GM12872 (cell line): ENCODE measurements around the gene JMJD7.

Experiments used
- TF ChIP-seq, protein P1 (sequence below): IDR thresholded peaks from 3 replicates; pipeline ENCODE4 v1.5.1; 2011; ENCODE audit warnings: low read depth, mild to moderate bottlenecking, low read length, moderate library complexity; ENCODE audit not compliant: insufficient read depth

The JMJD7 gene

DNA sequence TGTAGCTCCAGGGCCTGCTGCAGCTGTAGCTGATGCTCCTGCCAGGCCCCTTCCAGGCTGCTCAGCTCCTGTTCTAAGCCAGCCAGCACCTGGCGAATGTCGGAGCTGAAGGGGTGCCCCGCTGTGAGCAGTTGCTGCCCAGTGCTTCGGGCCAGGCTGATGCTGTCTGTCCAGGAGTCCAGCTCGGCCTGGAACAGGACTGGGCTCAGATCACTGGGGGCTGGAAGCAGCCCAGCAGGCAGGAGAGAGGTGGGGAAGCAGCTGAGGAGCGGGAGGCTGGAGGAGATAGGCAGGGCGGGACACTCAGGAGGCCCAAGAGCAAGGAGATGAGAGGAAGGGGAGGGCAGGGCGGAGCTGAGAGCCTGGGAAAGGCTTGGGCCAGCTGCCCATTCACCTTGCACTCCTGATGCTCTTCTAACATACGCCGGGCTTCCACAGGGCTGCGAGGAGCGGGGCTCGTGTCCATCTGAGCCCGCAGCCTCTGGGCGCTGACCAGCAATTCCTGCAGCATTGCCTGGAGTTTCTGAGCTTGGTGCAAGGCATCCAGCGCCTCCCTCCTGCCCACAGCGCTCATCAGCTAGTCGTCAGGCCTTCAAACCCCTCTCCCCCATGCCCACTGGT, 34.0 kb downstream of the JMJD7 start:
- TF ChIP-seq, protein P1, sequence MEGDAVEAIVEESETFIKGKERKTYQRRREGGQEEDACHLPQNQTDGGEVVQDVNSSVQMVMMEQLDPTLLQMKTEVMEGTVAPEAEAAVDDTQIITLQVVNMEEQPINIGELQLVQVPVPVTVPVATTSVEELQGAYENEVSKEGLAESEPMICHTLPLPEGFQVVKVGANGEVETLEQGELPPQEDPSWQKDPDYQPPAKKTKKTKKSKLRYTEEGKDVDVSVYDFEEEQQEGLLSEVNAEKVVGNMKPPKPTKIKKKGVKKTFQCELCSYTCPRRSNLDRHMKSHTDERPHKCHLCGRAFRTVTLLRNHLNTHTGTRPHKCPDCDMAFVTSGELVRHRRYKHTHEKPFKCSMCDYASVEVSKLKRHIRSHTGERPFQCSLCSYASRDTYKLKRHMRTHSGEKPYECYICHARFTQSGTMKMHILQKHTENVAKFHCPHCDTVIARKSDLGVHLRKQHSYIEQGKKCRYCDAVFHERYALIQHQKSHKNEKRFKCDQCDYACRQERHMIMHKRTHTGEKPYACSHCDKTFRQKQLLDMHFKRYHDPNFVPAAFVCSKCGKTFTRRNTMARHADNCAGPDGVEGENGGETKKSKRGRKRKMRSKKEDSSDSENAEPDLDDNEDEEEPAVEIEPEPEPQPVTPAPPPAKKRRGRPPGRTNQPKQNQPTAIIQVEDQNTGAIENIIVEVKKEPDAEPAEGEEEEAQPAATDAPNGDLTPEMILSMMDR: no peak

DNA sequence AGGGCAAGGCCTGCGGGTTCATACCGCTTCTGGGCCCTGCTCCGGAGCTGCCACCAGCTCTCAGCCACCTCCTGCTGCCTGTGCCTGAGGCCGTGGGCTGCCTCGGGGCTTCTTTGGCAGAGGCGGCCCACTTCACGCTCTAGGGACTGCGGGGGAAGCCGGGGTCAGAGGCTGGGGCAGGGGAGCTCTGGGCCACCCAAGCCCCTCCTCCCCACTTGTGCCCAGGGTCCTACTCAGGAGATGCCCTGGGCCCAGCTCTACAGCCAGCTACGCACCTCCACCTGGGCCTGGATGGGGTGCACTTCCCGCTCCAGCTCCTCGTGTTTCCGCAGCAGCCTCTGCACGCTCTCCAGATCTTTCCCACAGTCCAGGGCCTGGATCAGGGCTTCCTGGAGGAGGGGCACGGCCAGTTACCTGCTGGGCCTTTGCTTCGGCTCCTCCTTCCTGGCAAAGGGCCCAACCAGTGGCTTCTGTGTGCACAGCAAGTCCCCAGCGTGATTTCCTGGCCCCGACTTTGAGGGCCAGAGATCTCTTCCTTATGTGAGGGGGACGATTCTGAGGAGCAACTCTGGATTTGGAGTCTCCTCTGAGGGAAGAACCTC, 34.7 kb downstream of the JMJD7 start:
- TF ChIP-seq, protein P1: no peak

DNA sequence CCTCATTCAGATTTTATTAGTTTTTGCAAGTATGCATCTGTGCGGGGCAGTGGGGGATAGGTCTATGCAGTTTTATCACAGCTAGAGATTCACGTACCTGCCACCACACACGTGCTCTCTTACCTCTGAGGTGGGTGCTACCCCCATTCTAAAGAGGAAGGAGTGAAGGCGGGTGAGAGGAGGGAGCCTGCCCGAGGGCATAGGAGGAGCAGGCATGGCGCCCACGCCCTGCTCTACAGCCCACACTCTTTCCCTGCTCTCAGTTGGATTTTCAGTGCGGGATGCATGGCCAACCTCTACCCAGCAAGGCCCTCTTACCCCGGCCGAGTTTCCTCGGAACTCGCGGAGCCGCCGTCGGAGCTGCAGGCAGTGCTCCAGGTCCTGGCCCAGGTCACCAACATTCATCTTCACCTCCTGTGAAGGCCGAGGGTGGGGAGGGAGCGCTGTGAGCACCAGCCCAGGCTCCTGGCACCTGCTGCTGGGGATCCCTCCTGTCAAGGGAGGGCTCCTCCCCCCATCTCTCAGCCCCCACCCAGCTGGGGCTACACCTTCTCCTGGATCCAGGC, 37.7 kb downstream of the JMJD7 start:
- TF ChIP-seq, protein P1: no peak

DNA sequence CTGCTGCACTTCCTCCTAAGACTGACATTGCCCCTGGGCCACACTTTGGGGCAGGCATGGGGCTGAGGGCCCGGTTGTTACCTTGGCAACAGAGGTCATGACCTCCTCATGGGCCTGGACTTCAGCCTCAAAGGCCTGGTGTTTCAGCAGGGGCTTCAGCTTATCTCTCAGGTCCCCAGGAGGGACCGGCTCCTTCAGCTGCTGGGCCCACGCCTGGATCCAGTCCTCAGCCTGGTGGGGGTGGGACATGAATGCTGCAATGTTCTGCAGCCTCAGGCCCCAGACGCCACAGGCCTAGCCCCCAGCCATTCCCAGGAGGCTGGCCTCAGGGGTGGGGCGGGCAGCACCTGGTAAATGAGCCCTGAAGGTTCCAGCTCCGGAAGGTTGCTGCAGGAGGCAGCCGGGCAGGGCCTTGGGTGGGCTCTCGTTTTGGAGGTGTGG, 38.4 kb downstream of the JMJD7 start:
- TF ChIP-seq, protein P1: no peak

DNA sequence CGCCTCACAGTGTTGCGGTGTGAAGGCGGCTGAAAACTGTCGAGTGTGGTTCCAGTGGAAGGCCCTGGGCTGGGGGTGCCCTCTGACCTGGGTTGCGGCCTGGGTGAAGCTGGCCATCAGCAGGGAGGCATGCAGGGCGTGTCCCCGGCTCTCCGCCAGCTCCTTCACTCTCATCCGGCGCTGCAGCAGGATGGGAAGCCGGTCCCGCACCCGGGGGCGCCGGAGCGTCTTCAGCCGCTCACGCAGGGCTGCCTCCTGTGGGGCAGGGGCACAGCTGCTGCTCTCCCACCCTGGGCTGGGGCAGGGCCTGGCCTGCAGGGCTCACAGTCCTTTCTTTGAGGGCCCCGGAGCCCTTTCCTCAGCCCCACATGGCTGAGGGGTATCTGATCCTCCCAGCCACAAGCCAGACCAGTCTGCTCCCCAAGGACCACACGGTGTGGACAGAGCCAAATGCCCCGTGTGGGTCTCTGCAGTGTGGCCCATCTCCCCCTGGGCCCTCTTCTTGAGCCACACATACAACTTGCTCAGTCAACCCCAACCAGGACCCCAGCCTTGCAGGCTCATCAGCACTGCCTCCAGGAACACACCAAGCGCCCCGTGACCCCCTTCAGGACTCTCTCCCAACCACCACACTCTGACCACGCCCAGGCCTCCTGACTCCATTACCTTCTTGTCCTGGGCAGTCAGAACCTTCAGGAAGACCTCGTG, 39.1 kb downstream of the JMJD7 start:
- TF ChIP-seq, protein P1: no peak

DNA sequence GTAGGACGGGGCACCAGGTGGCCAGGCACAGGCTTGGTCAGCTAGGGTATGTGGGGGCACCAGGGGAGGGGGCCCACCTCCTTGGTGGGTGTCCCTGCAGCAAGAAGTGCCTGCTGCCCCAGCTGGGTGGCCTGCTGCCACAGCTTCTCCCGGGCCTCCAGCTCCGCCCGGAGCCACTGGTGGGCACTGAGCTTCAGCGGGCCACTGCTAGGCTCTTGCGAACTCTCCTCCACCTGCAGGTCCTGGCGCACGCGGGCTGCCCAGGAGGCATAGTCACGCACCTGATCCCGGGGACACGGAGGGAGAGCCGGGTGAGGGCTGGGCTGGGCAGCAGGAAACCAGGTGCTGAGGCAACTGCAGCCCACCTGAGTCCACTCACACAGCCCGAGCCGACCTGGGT, 40.4 kb downstream of the JMJD7 start:
- TF ChIP-seq, protein P1: no peak

DNA sequence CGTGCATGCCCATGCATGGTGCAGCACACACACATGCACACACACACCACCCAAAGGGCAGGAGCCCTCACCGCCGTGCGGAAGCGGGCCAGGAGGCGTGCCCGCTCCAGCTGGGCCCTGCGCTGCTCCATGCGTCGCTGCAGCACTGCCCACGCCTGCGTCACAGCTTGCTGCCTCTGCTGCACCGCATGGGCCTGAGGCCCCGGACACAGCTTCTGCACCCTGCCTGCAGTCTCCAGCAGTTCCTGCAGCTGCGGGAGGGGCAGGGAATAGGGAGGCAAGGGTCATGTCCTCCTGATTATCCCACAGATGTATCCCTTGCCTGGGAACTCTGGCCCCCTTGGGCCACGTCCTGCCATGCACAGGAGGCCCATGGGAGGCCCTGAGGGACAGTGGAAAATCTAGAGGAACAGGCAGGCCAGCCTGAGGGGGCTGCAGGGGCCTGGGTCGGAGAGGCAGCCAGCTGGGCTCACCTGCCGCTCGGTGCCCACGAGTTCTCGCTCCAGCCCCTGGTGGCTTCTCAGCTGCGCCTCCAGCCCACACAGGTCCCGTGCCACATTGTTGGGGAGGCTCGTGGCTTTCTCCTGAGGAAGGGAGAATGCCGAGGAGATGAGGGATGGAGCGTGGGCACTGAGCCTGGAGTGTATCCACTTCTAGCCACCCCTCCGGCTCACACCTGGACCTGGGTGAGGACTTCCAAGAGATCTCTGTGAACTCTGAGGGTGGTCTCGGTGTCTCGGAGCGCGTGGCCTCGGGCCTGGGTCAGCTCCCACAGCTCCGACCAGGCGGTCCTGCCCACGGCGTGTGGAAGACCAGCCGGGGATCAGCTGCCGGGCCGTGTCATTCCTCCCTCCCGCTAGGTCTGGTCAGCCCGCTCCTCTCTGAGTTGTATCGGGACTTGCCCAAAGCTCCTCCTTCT, 42.1 kb downstream of the JMJD7 start:
- TF ChIP-seq, protein P1: no peak
